T-helper 9 cell (primary cell): ENCODE results near the gene CREB5.
"Not testable (repeated sequence)": the region's sequence is repeated elsewhere in the genome, so short reads cannot be mapped to it uniquely, and the experiment has no call there.

Experiments used
- DNase-seq: peaks from one replicate; pipeline ENCODE4 v3.0.0-alpha.2; 2020

CREB5 gene

DNA sequence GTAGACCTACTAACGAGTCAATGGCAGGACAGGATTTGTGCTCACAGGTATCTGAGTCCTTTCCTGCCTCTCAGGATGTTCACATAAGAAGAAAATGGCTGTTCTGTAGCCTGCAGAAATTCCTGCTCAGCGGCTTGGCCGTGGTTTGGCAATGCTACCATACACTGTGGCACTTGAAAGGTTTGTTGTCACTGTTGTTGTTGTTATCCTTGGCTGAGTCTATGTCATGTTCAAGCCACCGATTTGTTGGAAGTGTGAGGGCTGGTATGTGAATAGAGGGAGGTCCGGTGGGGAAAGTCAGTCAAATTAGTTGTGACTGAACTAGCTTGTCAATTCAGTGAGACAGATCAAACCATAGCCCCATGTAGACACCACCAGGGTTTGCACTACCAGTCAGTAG, 345.9 kb downstream of the CREB5 start:
- no peak for DNase-seq

DNA sequence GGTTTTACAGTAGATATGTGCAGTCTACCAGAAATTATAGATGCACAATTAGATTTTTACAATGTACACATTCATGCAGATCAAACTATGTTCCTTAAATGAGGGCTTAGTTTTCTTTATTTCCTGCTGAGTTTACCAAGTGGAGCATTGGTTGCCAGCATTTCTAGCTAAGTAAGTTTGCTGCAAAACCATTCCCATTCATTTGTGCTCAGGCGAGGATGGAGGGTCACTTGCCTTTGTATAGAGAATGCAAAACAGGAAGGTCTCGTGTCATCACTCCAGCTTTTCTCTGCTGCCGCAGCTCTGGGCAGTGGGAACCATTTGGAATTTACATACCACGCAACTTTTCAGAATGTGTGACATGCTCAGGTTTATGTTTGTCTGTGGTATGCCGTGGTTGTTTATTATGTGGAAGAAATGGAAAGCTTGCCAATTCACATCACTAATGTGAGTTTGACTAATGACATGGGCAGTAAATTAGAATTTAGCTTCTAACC, 347.2 kb downstream of the CREB5 start:
- no peak for DNase-seq

DNA sequence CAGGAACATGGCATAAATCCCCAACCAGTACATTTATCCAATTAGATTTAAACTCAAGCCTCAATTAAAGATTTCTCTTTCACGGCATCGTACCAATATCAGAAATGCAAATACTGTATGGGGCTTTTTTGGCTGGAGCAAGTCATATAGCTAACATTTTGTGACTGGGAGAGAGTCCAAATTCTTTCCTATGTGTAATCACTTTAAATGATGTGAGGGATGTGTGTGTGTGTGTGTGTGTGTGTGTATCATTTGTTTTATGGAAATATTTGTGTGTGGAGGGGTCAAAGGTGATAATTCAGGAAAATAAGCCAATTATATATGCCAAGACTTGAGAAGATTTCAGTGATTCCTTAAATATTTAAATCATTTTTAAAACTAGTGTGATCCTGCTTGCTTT, 349.2 kb downstream of the CREB5 start:
- no peak for DNase-seq

DNA sequence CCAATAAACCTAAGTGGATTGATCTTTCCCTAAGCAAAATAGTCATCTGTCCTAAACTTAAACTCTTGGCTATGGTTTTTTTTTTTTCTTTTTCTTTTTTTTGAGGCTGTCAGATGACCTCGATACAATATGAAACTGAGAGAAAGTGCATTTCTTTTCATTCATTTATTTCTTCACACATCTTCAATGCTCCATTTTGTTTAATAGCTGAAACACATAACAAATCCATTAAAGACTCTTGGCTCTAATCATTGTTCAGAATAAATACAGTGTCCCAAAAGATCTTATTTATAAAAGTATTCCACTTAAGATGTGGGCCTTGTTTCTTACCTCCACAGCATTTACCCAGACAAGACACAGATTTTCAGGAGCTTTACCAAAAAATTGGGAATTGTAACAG, 350.3 kb downstream of the CREB5 start:
- DNase-seq = no peak

DNA sequence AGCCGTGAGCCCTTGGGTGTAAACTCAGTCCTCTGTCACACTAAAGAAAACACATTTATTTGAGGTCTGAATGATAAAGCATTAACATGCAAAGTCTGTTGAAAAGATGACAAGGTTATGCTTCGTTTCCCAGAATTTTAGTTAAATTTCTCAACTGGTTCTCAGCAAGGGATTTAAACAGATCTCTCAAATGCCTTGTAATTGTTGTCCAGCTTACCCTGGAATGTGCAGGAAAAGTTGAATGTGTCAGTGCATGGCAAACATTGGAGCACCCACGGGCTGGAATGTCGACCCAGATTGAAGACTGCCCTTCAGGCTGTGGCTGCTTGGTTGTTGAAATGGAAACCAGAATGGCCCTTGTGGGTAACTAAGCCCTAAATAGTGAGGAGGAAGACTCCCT, 354.0 kb downstream of the CREB5 start:
- no peak for DNase-seq

DNA sequence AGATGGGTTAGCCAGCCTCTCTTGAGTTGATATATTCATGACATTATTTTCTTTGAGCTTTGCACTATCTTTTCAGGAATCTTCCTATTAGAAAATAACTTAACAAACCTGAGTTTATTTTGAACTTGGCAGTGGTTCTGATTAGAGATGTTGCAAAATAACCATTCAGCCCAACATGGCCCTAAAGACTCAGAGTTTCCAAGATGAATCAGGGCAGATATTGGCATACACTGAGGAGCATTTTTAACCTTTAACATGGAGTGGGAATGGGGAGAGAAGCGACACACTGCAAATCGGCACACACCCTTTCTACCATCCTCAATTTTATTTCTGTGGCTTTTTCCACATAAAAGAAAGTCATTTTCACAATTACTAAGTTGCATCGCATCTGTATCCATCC, 355.0 kb downstream of the CREB5 start:
- DNase-seq = no peak

DNA sequence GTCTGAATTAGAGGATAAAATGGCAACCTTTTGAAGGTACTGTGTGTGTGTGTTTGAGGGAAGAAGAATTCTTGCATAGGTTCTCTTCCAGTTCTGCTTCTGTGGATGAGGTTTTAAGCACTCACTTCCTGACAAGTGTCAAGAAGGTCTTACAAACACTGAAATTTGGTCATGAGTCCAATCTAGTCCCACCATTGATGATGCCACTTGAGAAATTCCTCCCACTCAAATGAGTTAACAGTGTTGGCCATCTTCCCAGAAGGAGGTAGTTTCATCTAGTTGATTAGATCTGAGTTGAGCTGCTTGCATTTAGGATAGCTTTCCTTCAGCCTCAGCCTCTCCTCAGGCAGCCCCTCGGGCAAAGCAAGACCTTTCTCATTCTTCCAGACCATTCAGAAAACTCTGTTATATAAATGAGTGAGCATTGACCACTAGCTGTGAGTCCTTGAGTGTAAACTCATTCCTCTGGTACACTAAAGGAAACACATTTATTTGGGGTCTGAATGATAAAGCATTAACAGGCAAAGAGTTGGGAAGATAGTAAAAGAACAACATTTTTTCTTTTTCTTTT, 356.3 kb downstream of the CREB5 start:
- no peak for DNase-seq

DNA sequence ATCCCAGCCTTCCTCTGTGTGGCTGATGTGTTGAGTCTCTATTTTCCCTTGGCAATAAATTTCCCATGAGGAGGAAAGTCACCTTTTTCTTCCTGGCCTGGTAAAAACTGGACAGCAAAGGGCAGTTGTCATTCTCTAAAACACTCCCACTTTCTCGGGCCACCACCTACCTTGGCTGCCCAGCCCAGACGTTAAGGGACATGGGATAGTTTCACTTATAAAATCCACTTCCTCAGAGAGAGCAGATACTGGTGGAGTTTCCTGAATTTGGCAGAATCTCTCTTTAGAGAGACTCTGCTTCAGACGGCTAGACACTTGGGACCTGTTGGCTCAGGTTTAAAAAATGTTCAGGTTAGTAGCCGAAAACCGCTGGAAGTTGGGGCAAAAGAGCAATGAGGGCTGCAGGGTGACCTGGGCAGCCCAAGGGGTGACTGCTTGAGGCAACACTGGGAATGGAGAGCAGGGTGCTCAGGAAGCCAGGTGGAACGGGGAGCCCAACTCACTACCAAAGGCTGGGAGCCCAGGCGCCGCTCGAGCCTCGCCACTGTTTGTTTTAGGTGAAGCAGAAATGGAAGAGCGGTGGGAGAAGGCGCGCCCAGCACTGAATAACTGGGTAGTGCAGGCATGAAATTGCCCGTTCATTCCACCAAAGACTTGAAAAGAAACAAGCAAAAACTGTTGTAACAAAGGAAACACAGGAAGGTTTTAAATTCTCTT, 359.7 kb downstream of the CREB5 start:
- DNase-seq = no peak

DNA sequence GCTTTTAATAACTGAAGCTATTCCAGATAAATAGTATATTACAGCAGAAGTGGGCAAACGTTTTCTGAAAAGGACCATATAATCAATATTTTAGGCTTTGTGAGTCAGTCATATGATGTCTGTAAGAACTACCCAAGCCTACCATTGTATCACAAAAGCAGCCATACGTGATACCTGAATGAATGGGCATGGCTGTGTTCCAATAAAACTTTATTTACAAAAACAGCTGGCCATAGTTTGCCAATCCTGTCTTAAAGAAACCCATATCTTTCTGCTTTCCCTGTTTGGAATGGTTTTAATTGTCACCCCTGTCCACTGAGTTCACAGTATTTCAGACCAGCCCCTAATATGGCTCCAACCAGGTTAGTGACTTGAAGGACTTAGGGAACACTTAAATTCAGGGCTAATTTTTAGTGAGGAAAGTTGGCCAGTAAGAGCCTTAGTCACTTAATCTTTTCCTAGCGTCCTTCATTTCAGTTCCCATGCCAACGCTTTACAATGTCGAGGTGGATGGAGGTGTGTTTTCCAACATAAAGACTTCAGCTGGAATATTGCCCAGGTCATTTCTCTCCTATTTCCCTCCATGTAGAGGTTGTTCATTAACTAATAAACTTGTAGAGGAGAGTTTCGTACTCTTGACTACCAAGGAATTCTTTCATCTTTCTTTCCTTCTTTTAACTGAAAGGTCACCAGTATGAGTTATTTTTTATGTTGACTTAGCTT, 361.3 kb downstream of the CREB5 start:
- DNase-seq = no peak

DNA sequence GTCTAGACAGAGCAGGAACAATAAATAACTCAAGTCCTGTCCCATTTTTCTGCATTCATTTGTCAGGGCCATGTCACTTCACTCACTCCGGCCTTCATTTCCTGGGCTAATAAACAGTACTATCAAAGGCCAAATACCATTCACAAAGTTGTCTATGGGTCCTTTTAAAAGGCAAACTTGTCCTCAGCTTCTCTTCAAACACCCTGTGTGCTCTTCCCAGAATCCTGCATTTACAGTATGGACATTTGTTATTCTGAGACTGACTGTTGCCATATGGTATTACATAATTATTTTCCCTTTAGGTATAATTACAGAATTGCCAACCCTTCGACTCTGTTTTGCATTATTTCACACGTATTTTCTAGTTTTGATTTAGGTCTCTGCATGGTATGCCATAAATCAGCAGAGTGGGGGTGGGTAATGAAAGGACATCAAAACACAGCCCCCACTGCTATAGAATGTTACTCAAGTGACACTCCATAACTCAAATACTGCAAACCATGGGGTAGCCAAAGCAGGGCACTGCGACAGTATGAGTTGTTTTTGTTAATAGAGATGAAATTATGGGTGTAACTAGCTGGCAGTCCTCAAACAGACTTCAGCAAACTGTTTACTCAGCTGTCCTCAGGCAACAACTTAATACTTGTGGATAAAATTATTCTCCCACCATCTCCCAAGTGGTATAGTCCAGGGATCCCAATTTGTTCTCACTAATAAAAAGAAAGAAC, 362.1 kb downstream of the CREB5 start:
- no peak for DNase-seq

DNA sequence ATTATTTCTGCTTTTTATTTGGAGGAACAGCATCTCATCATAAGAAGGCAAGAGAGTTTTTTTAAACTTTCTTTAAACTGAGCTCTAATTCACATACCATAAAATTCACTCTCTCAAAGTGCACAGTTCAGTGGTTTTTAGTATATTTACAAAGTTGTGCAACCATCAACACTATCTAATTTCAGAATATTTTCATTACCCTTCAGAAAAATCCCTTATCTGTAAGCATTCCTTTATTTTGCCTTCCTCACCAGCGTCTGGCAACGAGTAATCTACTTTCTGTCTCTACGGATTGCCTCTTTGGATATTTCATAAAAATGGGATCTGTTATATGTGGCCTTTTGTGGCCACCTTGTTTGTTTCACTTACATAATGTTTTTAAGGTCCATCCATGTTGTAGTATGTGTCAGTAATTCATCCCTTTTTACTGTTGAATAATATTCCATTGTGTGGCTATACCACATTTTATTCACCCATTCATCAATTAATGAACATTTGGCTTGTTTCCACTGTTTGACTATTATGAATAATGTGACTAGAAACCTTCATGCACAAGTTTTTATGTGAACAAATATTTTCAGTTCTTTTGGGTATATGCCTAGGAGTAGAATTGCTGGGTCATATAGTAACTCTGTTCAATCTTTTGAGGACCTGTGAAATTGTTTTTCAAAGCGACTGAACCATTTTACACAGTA, 364.3 kb downstream of the CREB5 start:
- no peak for DNase-seq

DNA sequence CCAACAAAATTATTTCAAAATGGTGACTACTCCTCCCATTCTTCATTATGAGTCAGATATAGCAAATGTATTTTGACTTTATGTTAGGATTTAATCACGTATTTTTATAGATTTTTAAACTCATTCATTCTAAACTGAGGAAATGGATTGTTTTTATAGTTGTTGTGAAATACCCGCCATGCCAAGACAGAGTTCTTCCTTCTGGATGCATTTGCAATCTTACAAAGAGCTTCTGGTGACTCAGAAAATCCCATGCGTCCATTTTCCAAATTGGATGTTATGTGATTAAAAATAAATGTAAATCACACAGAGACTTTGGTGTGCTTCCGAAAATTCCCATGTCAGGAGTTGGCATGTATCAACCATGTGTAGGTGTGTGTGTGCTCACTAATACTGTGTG, 366.5 kb downstream of the CREB5 start:
- DNase-seq = no peak

DNA sequence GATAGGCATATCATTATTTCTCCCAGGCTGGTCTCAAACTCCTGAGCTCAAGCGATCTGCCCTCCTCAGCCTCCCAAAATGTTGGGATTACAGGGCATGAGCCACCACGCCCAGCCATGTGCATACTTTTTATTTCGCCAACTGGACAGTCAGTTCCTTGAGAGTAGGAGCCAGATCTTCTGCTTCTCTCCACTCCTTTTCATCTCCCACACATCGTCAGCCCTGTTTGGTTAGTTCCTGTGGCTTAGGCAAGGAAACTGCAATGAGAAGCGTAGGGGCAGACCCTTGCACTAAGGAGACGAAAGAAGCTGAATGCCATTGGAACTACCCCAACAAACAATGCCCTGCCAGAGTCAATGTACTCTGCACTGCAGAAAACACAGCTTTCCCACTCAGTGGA, 367.6 kb downstream of the CREB5 start:
- DNase-seq = no peak

DNA sequence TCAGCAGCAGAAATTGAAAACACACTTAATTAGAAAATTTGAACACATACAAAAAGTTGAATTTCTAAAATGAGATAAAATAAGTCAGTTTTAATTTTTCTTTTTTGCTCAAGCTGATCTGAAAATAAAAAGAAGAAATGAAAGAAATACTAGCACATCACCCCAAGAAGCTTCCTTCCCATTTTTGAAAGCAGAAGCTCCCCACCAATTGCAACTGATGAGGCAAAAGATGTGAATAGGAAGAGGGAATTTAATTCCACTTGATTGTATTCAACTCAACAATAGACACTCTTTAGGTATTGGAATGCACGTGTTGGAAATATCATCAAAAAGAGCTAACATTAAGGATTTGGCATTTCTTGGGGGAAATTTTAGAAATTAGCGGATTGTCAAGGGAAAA, 370.0 kb downstream of the CREB5 start:
- DNase-seq = no peak

DNA sequence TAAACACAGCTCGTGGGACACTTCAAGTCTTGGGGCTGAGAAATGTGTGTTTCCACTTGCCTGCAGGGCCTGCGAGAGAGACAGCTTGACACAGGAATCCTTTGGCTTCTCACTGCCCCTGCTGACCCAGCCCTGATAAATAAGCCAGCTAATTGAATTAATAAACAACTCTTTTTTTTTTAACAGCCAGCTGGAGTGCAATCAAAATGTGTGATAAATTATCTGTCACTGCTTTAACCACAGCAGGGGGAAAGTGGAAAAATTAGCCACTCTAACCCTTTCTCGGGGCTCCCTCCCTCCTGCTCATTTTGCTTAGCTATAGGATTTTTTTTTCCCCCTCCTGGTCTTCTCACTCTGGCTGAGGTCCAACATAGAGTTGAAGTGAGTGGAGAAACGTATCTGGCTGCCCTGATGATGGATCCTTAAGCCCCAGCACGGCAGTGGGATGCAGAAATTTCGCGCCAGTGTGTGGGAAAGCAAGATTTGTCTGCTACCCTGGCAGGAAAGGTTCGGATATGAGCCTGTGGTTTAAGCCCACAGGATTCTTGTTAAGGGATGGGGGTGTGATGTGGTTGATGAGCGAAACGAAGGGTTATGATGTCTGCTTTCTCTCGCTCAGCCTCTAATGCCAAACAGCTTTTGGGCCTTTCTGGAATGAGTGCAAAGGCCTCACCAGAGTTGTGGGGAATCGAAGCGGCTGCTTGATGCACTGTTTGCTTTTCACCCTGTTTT, 372.0 kb downstream of the CREB5 start:
- no peak for DNase-seq

DNA sequence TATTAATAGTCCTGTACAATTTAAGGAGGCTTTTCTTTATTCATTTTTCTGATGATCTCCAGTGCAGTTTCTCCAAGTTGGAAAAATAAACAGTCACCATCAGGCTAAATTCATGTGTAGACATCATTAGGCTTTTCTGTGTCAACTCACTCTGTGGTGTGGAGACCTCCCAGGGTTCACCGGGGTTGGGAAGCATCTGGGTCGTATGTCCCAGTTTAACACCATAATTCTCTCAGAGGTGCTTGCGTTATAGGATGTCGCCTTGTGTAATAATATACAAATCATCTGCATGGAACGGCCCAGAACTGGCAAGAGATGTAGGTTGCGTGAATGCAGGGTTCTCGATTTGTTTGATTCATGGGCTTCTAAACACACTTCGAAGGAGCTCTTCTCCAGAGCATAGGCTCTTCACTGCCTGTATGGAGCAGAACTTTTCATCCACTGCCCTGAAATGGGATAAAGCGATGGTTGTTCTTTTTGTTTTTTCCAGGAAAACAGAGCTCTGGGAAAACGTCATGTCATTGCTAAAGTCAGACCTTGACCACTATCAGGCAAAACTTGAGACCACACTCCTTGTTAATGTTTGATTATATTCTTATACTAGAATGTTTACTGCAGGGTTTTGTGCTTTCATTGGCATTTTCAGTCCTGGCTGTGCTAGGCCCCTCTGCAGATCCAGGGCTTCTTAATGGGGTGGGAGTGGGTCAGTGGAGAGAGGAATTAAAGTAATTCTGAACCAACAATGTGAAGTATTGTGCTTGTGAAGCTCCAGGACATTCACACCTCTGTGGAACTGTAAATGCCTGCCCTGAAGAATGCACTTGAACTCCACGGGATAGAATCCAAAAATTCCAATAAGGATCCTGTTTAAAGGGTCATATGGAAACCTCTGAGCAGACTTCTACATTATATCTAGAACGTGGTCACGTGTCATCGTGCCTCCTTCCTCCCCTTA, 373.0 kb downstream of the CREB5 start:
- DNase-seq = no peak

DNA sequence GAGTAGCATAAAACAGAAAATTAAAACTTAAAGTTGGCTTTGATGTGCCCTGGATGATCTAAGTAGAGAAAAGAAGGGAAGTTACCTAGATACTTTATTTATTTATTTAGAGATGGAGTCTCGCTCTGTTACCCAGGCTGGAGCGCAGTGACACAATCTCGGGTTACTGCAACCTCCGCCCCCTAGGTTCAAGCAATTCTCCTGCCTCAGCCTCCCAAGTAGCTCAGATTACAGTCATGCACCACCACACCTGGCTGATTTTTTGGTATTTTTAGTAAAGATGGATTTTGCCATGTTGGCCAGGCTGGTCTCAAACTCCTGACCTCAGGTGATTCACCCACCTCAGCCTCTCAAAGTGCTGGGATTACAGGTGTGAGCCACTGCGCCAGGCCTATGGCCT, 373.8 kb downstream of the CREB5 start:
- not testable (repeated sequence) for DNase-seq

DNA sequence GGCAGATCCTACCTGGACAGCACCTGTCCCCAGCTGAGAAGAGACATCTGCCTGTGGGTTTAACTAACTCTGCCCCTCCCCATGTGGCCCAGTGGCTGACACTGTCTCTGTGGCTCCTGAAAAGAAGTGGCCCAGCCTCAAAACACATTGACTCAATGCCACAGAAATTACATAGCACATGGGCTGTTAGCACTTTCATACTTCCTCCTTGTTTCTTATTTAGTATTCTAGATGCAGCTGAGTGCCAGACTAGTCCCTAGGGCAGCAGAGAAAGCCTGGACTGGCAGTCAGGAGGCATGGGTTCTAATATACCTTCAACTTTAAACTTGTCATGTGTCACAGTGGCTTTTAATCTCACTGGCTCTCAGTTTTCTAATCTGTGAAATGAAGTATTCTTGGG, 374.8 kb downstream of the CREB5 start:
- no peak for DNase-seq

DNA sequence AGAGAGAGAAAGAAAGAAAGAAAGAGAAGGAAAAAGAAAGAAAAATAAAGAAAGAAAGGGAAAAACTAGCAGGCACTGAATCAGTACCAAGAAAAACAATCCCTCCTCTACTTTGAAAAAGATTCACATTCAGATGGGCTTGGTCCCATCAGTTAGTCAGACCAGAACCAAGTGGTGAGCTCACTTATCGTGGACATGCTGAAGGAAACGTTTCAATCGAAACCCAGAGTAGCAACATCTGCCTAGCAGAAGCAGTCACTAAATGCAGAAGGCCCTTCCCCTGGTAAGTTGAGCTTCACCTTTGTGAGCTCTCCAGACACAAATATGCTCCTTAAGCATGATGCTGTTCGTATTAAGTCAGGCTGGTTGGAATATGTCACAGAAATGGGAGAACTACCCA, 378.1 kb downstream of the CREB5 start:
- no peak for DNase-seq

DNA sequence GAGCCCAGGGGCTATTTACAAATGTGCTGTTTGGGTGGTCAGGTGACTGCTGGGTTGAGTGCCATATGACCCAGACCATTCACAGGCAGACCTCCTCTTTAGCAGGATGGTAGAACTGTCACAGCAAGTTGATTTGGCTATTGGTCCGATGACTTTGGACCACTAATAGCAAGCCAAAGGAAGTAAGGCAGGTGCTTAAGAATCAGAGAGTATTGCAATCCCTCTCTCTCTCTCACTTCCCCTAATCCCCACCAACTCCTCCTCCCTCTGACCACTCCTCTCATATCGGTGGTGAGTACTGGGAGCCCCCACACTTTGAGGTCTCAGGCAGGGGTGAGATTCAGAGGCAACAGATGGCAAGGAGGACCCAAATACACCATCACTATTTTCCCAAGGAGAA, 380.5 kb downstream of the CREB5 start:
- DNase-seq = no peak
